22Rv1 (cell line): ENCODE results near the gene CUL2.

Experiments
- CTCF ChIP-seq: fragments of 450-650 bp; IDR thresholded peaks from 2 replicates; pipeline ENCODE4 v1.5.1; 2017; ENCODE audit warnings: mild to moderate bottlenecking
- ZFX ChIP-seq: fragments of 450-650 bp; IDR thresholded peaks from 2 replicates; pipeline ENCODE4 v1.6.1; 2017; ENCODE audit warnings: antibody characterized with exemption, borderline replicate concordance

DNA sequence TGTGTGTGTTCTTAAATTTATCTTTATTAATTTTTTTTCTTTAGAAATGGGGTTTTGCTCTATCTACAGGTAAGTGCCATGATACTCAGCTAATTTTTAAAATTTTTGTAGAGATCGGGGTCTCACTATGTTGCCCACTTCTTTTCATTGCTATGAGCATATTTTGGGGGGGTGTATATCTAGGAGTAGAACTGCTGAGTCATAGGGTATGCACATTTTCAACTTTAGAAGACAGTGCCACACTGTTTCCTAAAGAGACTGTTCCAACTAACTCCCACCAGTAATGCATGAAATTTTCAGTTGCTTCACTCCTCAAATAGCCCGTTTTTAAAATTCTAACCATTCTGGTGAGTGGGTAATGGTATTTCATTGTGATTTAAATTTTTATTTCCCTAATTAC lies 108.3 kb downstream of the CUL2 start:
- TF ChIP-seq CTCF = no peak
- no peak for TF ChIP-seq ZFX
